Subcutaneous abdominal adipose tissue (tissue), 5 donors: ENCODE results near the gene MTARC1.

Source experiments
- H3K27ac ChIP-seq: one replicate; pipeline ENCODE4 v1.7.0; 2013; ENCODE audit warnings: low read depth, mild to moderate bottlenecking, inconsistent platforms, low read length, moderate library complexity
- H3K27me3 ChIP-seq, 5 donors: one replicate each; pipeline ENCODE4 v1.7.0; 2013; ENCODE audit warnings: low read length in 5 of 5, inconsistent platforms in 1 of 5; ENCODE audit not compliant: control insufficient read depth in 5 of 5, insufficient read depth in 4 of 5
- H3K36me3 ChIP-seq, 5 donors: one replicate each; pipeline ENCODE4 v1.7.0; 2013; ENCODE audit warnings: low read length in 5 of 5; ENCODE audit not compliant: control insufficient read depth in 5 of 5, insufficient read depth in 5 of 5
- H3K4me1 ChIP-seq, 5 donors: one replicate each; pipeline ENCODE4 v1.7.0; 2013; ENCODE audit warnings: low read length in 5 of 5, mild to moderate bottlenecking in 3 of 5, moderate library complexity in 1 of 5; ENCODE audit not compliant: control insufficient read depth in 5 of 5, insufficient read depth in 5 of 5
- H3K4me3 ChIP-seq, 5 donors: one replicate each; pipeline ENCODE4 v1.7.0; 2013; ENCODE audit warnings: low read length in 5 of 5, low read depth in 1 of 5
- H3K9ac ChIP-seq, 5 donors: one replicate each; pipeline ENCODE4 v1.7.0; 2013; ENCODE audit warnings: low read length in 5 of 5, mild to moderate bottlenecking in 4 of 5, moderate library complexity in 3 of 5
- H3K9me3 ChIP-seq, 5 donors: one replicate each; pipeline ENCODE4 v1.7.0; 2013; ENCODE audit warnings: low read length in 5 of 5; ENCODE audit not compliant: control insufficient read depth in 5 of 5
- donor health status: healthy.
- donor health status: healthy.
- donor health status: healthy.
- donor health status: healthy.
- donor health status: healthy.

MTARC1 gene

GRCh38 chr1:220824031-220824989 is 37.6 kb downstream of the MTARC1 start:
- Histone ChIP-seq H3K27me3 (no peaks in the 10 kb centered on the region), H3K4me1 (peaks cover 0 to 29% (median 23%) of the 10 kb centered on the region in 5 donors), H3K36me3 (peaks cover 0 to 4% (median 0%) of the 10 kb centered on the region in 5 donors), H3K27ac (no peak overlapping the region), H3K4me3 (no peak overlapping the region), H3K9ac (no peak overlapping the region), H3K9me3 (no peaks in the 10 kb centered on the region)

DNA sequence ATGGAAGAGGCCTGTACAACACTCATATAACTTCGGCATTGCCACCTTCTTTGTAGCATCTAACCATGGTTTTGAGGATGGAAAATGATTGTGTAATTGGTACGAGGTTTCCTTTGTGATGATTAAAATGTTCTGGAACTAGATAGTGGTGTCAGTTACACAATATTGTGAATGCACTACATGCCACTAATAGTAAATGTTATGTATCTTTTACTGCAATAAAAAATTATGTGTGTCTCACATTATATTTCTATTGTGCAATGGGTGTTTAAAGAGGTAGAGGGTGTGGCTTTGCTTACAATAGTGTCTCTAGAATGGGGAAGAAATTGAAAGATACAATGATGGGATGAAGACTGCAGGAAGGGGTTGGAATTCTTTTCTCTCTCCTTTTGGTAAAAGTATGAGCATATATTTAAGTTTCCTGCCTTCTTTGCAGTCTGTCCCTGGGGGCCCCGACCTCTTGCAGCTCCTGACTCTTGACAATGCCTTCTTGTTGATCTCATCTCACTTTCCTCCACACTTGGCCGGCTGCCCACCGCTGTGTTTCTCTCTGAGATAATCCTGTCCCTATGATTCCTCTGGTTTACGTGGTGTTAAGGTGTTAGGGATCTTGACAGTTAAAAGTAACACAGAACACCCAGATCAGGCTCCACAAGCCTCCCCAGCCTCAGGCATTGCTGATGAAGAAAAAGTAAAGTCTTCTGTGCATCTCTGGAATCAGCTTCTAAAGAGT is 39.3 kb downstream of the MTARC1 start:
- Histone ChIP-seq H3K4me1 (peaks cover 0 to 30% (median 17%) of the 10 kb centered on the region in 5 donors), H3K36me3 (peaks cover 0 to 4% (median 0%) of the 10 kb centered on the region in 5 donors), H3K9ac (no peak overlapping the region), H3K27me3 (no peaks in the 10 kb centered on the region), H3K4me3 (no peak overlapping the region), H3K27ac (no peak overlapping the region), H3K9me3 (no peaks in the 10 kb centered on the region)

DNA sequence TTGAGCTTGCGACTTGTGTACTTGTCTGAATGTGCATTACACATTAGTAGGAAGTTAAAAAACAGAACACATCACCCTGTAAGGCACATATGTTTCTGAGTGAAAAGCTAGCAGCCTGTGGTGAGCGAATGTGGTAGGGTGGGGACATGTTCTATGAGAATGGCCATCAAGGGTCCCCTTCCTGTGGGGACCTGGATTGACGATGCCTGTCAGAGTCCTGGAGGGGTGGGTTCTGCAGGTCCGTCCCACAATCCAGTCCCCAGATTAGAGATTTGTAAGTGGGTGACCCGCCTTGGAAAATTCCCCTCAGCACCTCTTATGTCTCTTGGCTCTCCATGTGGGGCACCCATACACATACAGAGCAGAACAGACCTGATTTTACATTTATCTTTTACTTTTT is 40.0 kb downstream of the MTARC1 start:
- Histone ChIP-seq H3K9me3 (no peaks in the 10 kb centered on the region), H3K27ac (no peak overlapping the region), H3K4me1 (peaks cover 0 to 30% (median 17%) of the 10 kb centered on the region in 5 donors), H3K9ac (no peak overlapping the region), H3K4me3 (no peak overlapping the region), H3K36me3 (peaks cover 0 to 4% (median 0%) of the 10 kb centered on the region in 5 donors), H3K27me3 (no peaks in the 10 kb centered on the region)

DNA sequence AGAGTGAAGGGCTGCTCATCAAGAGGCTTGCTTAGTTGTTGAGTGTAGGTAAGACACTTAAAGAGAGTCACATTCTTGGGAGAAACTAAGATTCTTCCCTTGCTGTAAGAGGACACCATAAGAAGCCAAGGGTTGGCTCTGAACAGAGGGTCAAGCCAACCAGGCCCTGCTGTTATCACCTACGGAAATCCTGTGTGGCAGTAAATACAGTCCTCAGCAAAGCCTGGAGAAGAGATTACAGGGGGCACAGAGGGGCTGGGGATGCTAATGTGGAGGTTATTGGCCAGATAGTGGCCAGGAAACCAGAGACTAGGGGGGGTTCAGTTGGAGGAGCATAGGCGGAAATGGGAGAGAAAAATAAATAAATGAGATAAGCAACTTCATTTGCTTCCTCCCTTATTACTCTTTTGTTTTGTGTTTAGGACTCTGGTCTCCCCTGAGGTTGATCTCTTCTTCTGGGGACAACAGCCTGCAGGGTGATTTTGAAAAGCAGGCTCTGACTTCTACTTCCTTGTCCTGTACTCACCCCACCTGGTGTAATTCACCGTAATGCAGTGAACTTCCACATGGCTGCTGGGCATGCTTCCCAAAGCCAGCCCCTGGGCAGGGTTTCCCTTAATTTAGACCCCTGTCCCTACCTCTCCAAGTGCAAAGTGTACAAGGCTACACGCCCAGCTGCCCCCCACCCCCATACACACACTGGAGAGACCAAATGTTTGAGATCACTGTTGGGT is 40.9 kb downstream of the MTARC1 start:
- Histone ChIP-seq H3K36me3 (peaks cover 0 to 3% (median 0%) of the 10 kb centered on the region in 5 donors), H3K27ac (no peak overlapping the region), H3K9ac (no peak overlapping the region), H3K9me3 (no peaks in the 10 kb centered on the region), H3K4me1 (peaks cover 0 to 30% (median 17%) of the 10 kb centered on the region in 5 donors), H3K4me3 (no peak overlapping the region), H3K27me3 (no peaks in the 10 kb centered on the region)

DNA sequence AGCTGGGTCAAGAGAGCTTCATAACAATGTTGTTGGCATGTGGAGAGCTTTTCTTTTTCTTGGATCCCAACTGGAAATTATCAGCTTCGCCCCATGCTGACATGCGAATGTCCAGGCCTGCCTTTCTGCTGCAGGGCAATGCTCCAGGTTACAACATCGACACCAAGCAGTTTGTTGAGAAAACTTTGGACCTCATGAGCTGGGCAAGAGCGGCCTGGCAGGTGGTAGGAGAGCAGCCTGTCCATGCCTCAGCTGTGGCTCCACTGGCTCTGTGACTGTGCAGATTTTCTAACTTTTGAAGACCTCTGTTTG is 41.4 kb downstream of the MTARC1 start:
- H3K27ac ChIP-seq: no peak overlapping the region
- H3K4me1 ChIP-seq: peaks cover 0 to 34% (median 19%) of the 10 kb centered on the region in 5 donors
- H3K9ac ChIP-seq: no peak overlapping the region
- H3K4me3 ChIP-seq: no peak overlapping the region
- no peaks in the 10 kb centered on the region for H3K9me3 ChIP-seq
- H3K36me3 ChIP-seq: peaks cover 0 to 3% (median 0%) of the 10 kb centered on the region in 5 donors
- no peaks in the 10 kb centered on the region for H3K27me3 ChIP-seq

DNA sequence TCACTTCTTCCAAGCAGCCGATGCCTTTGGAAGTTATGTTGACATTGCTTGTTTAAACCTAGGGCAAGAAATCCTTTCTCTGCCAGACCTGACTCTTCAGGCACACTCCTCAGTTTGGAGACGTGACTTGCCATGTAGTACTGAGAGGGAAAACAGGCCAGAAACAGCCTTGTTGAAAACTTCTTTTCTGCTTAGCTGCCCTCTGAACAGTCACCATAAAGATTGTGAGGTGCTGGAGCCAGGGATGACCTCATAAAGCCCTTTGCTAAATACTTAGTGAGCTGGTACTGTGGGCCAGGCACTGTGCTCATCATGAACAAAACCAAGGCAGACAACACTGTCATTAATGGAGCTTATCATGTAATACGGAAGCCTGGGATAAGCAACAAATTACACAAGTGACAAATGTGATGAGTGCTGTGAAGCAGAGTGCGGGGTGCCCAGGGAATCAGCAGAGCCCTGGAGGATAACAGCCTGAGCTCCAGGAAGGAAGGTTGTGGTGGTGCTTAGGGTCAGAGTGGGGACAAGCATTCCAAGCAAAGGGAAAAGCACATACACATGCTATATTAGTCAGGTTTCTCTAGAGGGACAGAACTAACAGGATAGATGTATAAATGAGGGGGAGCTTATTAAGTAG is 42.4 kb downstream of the MTARC1 start:
- Histone ChIP-seq H3K27me3 (no peaks in the 10 kb centered on the region), H3K9me3 (no peaks in the 10 kb centered on the region), H3K9ac (no peak overlapping the region), H3K4me3 (no peak overlapping the region), H3K27ac (no peak overlapping the region), H3K4me1 (peaks cover 0 to 43% (median 22%) of the 10 kb centered on the region in 5 donors), H3K36me3 (peaks cover 0 to 3% (median 0%) of the 10 kb centered on the region in 5 donors)

GRCh38 chr1:220833436-220833835 is 46.7 kb downstream of the MTARC1 start:
- no peaks in the 10 kb centered on the region for H3K9me3 ChIP-seq
- peaks cover 0 to 30% (median 17%) of the 10 kb centered on the region in 5 donors for H3K4me1 ChIP-seq
- H3K9ac ChIP-seq: no peak overlapping the region
- no peak overlapping the region for H3K27ac ChIP-seq
- H3K36me3 ChIP-seq: peaks cover 0 to 3% (median 0%) of the 10 kb centered on the region in 5 donors
- H3K4me3 ChIP-seq: no peak overlapping the region
- no peaks in the 10 kb centered on the region for H3K27me3 ChIP-seq

DNA sequence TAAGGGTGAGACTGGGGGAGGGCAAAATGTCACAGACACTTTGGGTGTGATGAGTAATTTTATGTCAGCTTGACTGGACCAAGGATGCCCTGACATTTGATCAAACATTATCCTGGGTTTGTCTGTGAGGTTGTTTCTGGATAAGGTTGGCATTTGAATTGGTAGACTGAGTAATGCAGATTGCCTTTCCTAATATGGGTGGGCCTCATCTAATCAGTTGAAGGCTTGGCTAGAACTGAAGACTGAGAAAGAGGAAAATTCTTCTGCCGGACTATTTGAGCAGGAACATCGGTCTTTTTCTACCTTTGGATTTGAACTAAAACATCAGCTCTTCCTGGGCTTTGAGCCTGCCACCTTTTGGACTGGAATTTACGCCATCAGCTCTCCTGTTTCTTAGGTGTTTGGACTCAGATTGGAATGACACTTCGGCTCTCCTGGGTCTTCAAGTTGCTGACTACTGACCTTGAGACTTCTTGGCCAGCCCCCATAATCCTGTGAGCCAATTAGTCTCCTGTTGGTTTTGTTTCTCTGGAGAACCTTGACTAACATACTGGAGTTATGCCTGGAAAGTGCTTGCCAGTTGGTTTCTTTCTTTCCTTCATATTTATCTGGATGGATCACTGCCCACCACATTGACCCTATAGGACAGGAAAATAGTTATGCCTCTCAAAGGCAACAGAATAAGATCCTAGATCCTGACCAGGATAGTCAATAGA is 47.6 kb downstream of the MTARC1 start:
- no peak overlapping the region for H3K27ac ChIP-seq

More for the DNA sequence above, 47.6 kb downstream of the MTARC1 start:
- Histone ChIP-seq H3K9ac (no peak overlapping the region), H3K4me3 (no peak overlapping the region), H3K4me1 (peaks cover 0 to 25% (median 13%) of the 10 kb centered on the region in 5 donors), H3K36me3 (peaks cover 0 to 3% (median 0%) of the 10 kb centered on the region in 5 donors), H3K27me3 (no peaks in the 10 kb centered on the region), H3K9me3 (no peaks in the 10 kb centered on the region)
